PC-9 (cell line): ENCODE measurements around the gene PRDM16.

ENCODE experiments used
- EZH2 ChIP-seq: fragments of 200-600 bp; sonication (generic); IDR thresholded peaks from 2 replicates; pipeline ENCODE4 v1.8.0; 2017; ENCODE audit warnings: antibody characterized with exemption, low read depth
- TF ChIP-seq, protein P1 (sequence below): fragments of 200-600 bp; sonication (generic); conservative IDR thresholded peaks from 2 replicates; pipeline ENCODE4 v1.6.1; 2017; ENCODE audit warnings: mixed run types, antibody characterized with exemption, mild to moderate bottlenecking, moderate library complexity

DNA sequence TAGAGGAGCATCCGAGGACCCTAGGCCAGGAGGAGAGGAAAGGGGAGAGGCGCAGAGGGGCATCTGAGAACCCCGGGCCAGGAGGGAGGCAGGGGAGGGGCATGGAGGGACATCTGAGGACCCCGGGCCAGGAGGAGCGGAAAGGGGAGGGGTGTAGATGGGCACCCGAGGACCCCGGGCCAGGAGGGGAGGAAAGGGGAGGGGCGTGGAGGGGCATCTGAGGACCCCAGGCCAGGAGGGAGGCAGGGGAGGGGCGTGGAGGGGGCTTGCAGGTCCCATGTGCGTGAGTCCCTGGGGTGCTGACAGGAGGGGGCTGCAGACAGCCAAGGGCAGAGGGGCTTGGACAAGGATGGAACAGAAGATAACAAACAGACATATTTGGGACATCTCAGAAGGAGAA, 195.5 kb downstream of the PRDM16 start:
- TF ChIP-seq, protein P1, sequence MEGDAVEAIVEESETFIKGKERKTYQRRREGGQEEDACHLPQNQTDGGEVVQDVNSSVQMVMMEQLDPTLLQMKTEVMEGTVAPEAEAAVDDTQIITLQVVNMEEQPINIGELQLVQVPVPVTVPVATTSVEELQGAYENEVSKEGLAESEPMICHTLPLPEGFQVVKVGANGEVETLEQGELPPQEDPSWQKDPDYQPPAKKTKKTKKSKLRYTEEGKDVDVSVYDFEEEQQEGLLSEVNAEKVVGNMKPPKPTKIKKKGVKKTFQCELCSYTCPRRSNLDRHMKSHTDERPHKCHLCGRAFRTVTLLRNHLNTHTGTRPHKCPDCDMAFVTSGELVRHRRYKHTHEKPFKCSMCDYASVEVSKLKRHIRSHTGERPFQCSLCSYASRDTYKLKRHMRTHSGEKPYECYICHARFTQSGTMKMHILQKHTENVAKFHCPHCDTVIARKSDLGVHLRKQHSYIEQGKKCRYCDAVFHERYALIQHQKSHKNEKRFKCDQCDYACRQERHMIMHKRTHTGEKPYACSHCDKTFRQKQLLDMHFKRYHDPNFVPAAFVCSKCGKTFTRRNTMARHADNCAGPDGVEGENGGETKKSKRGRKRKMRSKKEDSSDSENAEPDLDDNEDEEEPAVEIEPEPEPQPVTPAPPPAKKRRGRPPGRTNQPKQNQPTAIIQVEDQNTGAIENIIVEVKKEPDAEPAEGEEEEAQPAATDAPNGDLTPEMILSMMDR = no peak
- TF ChIP-seq EZH2 = no peak
